Measurements from ENCODE around the gene POC1B.

The POC1B gene

GRCh38 chr12:89384807-89385206 lies 141.0 kb downstream of the POC1B start:
- no peak for DNase-seq (ENCODE audit: low read depth)

- no peak for DNase-seq (ENCODE audit: low read depth)
Observed at GRCh38 chr12:89384050-89384758, 141.6 kb downstream of the POC1B start.

GRCh38 chr12:89383235-89384049 lies 142.4 kb downstream of the POC1B start:
- DNase-seq (ENCODE audit: low read depth), result no peak

- no peak for DNase-seq (ENCODE audit: low read depth)
Observed at GRCh38 chr12:89382328-89382727, 143.5 kb downstream of the POC1B start.

GRCh38 chr12:89379839-89380467 lies 145.9 kb downstream of the POC1B start:
- no peak for DNase-seq (ENCODE audit: low read depth)

GRCh38 chr12:89379148-89379838 lies 146.6 kb downstream of the POC1B start:
- DNase-seq (ENCODE audit: low read depth), result no peak

GRCh38 chr12:89376844-89377243 lies 149.0 kb downstream of the POC1B start:
- DNase-seq (ENCODE audit: low read depth), result no peak

GRCh38 chr12:89376202-89376529 lies 149.7 kb downstream of the POC1B start:
- DNase-seq (ENCODE audit: low read depth), result no peak

- no peak for DNase-seq (ENCODE audit: low read depth)
Observed at GRCh38 chr12:89373763-89374572, 151.9 kb downstream of the POC1B start.

- DNase-seq (ENCODE audit: low read depth), result no peak
Observed at GRCh38 chr12:89372584-89373370, 153.1 kb downstream of the POC1B start.

GRCh38 chr12:89370850-89371249 lies 155.0 kb downstream of the POC1B start:
- no peak for DNase-seq (ENCODE audit: low read depth)

- no peak for DNase-seq (ENCODE audit: low read depth)
Observed at GRCh38 chr12:89370421-89370831, 155.4 kb downstream of the POC1B start.

All from stimulated activated CD8-positive, alpha-beta memory T cell treated with anti-CD3 and anti-CD28 coated beads, Interleukin-15, amount 100 ng/mL, for 24 hours (primary cell).